ENCODE measurements around the gene ACE. TPM values are rescaled to one million over a fixed set of nuclear protein-coding genes. Genes with fewer than 3 reads are reported as not detected.

ACE gene
- total and polyA plus RNA-seq, 5 donors = 4.0 to 10.1 (median 5.7) TPM

GRCh38 chr17:63542942-63543821, 66.3 kb downstream of the ACE start:
- WGBS = 64% methylated on average over 15 of the region's 15 CpGs
- DNase-seq = no peak
- no peak overlapping the region for H3K27ac ChIP-seq (ENCODE audit: low read length)
- no peaks in the 10 kb centered on the region for H3K27me3 ChIP-seq (ENCODE audit: control insufficient read depth, insufficient read depth)
- no peak overlapping the region for H3K4me3 ChIP-seq (ENCODE audit: low read length)
- no peaks in the 10 kb centered on the region for H3K9me3 ChIP-seq (ENCODE audit: control insufficient read depth, low read length)
- intact Hi-C loops (cut with DNase I) = no loop called here
- no peak for ATAC-seq
- no peaks in the 10 kb centered on the region for H3K4me1 ChIP-seq (ENCODE audit: control insufficient read depth, insufficient read depth, low read length)

GRCh38 chr17:63543822-63544420, 67.1 kb downstream of the ACE start:
- Histone ChIP-seq H3K27ac (ENCODE audit: low read length) (no peak overlapping the region), H3K27me3 (ENCODE audit: control insufficient read depth, insufficient read depth) (no peaks in the 10 kb centered on the region), H3K4me3 (ENCODE audit: low read length) (no peak overlapping the region), H3K9me3 (ENCODE audit: control insufficient read depth, low read length) (no peaks in the 10 kb centered on the region), H3K4me1 (ENCODE audit: control insufficient read depth, insufficient read depth, low read length) (no peaks in the 10 kb centered on the region)
- ATAC-seq (no peak), DNase-seq (no peak)
- intact Hi-C loops (cut with DNase I) = no loop called here

GRCh38 chr17:63544467-63545301, 67.8 kb downstream of the ACE start:
- WGBS = 90% methylated on average over 13 of the region's 13 CpGs
- ATAC-seq = no peak
- intact Hi-C loops (cut with DNase I) = no loop called here

GRCh38 chr17:63546308-63547082, 69.6 kb downstream of the ACE start:
- no peak for ATAC-seq
- no peaks in the 10 kb centered on the region for H3K4me1 ChIP-seq (ENCODE audit: control insufficient read depth, insufficient read depth, low read length)
- no peaks in the 10 kb centered on the region for H3K27me3 ChIP-seq (ENCODE audit: control insufficient read depth, insufficient read depth)
- intact Hi-C loops (cut with DNase I) = no loop called here
- H3K27ac ChIP-seq (ENCODE audit: low read length) = no peak overlapping the region
- H3K9me3 ChIP-seq (ENCODE audit: control insufficient read depth, low read length) = no peaks in the 10 kb centered on the region
- no peak overlapping the region for H3K4me3 ChIP-seq (ENCODE audit: low read length)
- DNase-seq = no peak
- WGBS = 88% methylated on average over 9 of the region's 9 CpGs

More at GRCh38 chr17:63544467-63545301, 67.8 kb downstream of the ACE start:
- Histone ChIP-seq H3K9me3 (ENCODE audit: control insufficient read depth, low read length) (no peaks in the 10 kb centered on the region), H3K4me1 (ENCODE audit: control insufficient read depth, insufficient read depth, low read length) (no peaks in the 10 kb centered on the region), H3K27me3 (ENCODE audit: control insufficient read depth, insufficient read depth) (no peaks in the 10 kb centered on the region), H3K4me3 (ENCODE audit: low read length) (no peak overlapping the region), H3K27ac (ENCODE audit: low read length) (no peak overlapping the region)
- no peak for DNase-seq

- Histone ChIP-seq H3K4me3 (ENCODE audit: low read length) (no peak overlapping the region), H3K4me1 (ENCODE audit: control insufficient read depth, insufficient read depth, low read length) (peaks cover 2% of the 10 kb centered on the region), H3K27ac (ENCODE audit: low read length) (no peak overlapping the region), H3K9me3 (ENCODE audit: control insufficient read depth, low read length) (no peaks in the 10 kb centered on the region), H3K27me3 (ENCODE audit: control insufficient read depth, insufficient read depth) (no peaks in the 10 kb centered on the region)
- intact Hi-C loops (cut with DNase I) = no loop called here
- WGBS = 71% methylated on average over 5 of the region's 5 CpGs
- DNase-seq = no peak
- ATAC-seq = no peak
These were observed 70.2 kb downstream of the ACE start for GRCh38 chr17:63547083-63547523.

Other genes with a start within 250 kb of the ACE start
- 10 to 100 TPM; 19.2 to 26.5 (median 24.0) TPM for gene CYB561, start 30.8 kb upstream of the ACE start, total RNA-seq
- 20.2 TPM for gene CYB561, start 30.8 kb upstream of the ACE start, polyA plus RNA-seq
- gene KCNH6, start 46.3 kb downstream of the ACE start, total RNA-seq = not detected
- not detected for gene KCNH6, start 46.3 kb downstream of the ACE start, polyA plus RNA-seq
- gene DCAF7, start 73.4 kb downstream of the ACE start, total RNA-seq = 10 to 100 TPM; 45.0 to 57.3 (median 50.4) TPM
- 15.1 TPM for gene DCAF7, start 73.4 kb downstream of the ACE start, polyA plus RNA-seq
- 10 to 100 TPM; 28.5 to 37.6 (median 34.5) TPM for gene TACO1, start 123.8 kb downstream of the ACE start, total RNA-seq
- gene TACO1, start 123.8 kb downstream of the ACE start, polyA plus RNA-seq = 47.0 TPM
- 10 to 100 TPM; 47.1 to 51.0 (median 48.6) TPM for gene MAP3K3, start 145.4 kb downstream of the ACE start, total RNA-seq
- 32.6 TPM for gene MAP3K3, start 145.4 kb downstream of the ACE start, polyA plus RNA-seq
- 10 to 100 TPM in 1 of 4 donors, 1 to 10 TPM in 3; 7.9 to 13.8 (median 8.2) TPM for gene LIMD2, start 223.1 kb downstream of the ACE start, total RNA-seq
- 8.7 TPM for gene LIMD2, start 223.1 kb downstream of the ACE start, polyA plus RNA-seq